SK-N-SH (cell line): ENCODE data around the gene TSFM.

Source experiments
- EP300 ChIP-seq, 2 experiments: IDR thresholded peaks; 2 replicates each; pipeline versions ENCODE4 v1.4.0 to v1.6.1; 2012; ENCODE audit warnings: borderline replicate concordance in 1 of 2, low read depth in 1 of 2, low read length in 1 of 2
- MEF2A ChIP-seq: IDR thresholded peaks from 2 replicates; pipeline ENCODE4 v1.4.0; 2012; ENCODE audit warnings: low read depth, borderline replicate concordance
- POLR2AphosphoS5 ChIP-seq: IDR thresholded peaks from 2 replicates; pipeline ENCODE4 v1.6.1; 2012; ENCODE audit warnings: low read depth, low read length
- RAD21 ChIP-seq: IDR thresholded peaks from 2 replicates; pipeline ENCODE4 v1.6.1; 2012; ENCODE audit warnings: mild to moderate bottlenecking, low read length
- RFX5 ChIP-seq: IDR thresholded peaks from 2 replicates; pipeline ENCODE4 v1.6.1; 2012; ENCODE audit warnings: mild to moderate bottlenecking, improper control_type of control experiment, low read length
- SMC3 ChIP-seq: IDR thresholded peaks from 2 replicates; pipeline ENCODE4 v1.6.1; 2012; ENCODE audit warnings: low read depth, low read length, improper control_type of control experiment
- TAF1 ChIP-seq: IDR thresholded peaks from 2 replicates; pipeline ENCODE4 v1.6.1; 2012; ENCODE audit warnings: low read depth, mild to moderate bottlenecking, low read length, moderate library complexity, borderline replicate concordance
- TCF12 ChIP-seq: IDR thresholded peaks from 2 replicates; pipeline ENCODE4 v1.4.0; 2012
- TEAD4 ChIP-seq: IDR thresholded peaks from 2 replicates; pipeline ENCODE4 v1.4.0; 2012; ENCODE audit warnings: mild to moderate bottlenecking, borderline replicate concordance; ENCODE audit not compliant: insufficient read depth
- YY1 ChIP-seq: IDR thresholded peaks from 2 replicates; pipeline ENCODE4 v1.4.0; 2012; ENCODE audit warnings: low read depth, mild to moderate bottlenecking
- TF ChIP-seq, protein P1 (sequence below): fragments of 200-600 bp; sonication (generic); IDR thresholded peaks from 2 replicates; pipeline ENCODE4 v1.6.1; 2017; ENCODE audit warnings: antibody characterized with exemption, mild to moderate bottlenecking, moderate library complexity
- TF ChIP-seq, protein P2 (sequence below): IDR thresholded peaks from 2 replicates; pipeline ENCODE4 v1.4.0; 2012; ENCODE audit warnings: low read depth, borderline replicate concordance
- TF ChIP-seq, protein P3 (sequence below): IDR thresholded peaks from 2 replicates; pipeline ENCODE4 v1.4.0; 2012; ENCODE audit warnings: low read depth, borderline replicate concordance

DNA sequence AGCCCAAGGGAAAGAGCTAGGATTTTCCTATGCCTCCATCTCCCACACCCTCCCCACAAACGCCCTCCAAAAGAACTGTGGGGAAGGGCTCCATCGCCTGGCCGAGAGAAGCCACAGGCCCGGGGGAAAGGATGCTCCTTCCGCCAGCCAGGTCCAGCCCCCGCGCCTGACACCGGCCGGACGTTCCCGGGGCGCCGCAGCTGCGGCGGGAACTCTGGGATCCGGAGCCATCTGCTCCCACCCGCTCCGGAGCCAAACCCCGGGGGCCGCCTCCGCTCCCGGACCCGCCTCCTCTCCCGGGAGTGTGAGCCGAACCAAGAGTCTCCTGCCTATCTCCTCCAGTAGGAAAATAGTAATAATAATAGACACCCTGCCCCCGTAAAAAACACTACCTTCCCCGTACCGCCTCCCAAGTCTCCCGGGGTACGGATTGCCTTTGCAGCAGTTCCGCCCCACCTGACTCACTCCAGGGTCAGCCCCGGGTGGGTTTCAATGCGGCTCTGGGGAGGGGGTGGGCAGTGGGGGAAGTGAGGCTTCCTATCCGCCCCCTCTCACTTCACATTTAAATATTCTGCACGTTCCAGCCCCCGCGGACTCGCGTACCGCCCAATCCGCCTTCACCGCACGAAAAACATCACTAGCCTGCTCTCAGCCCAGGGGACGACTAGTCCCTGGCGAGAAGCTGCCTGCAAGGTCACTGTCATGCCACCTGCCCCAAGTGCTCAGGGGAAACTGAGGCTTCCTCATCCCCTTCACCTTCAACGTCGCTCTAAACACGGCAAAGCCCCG lies 46.4 kb upstream of the TSFM start:
- TF ChIP-seq RAD21 (peak; percentile 69), SMC3 (peak; percentile 42; the same call in 1 of the 2 replicates), POLR2AphosphoS5 (no peak), TAF1 (no peak), TEAD4 (no peak), MEF2A (no peak), RFX5 (no peak), YY1 (no peak), TCF12 (0 out of 2 replicates have a peak, but pooled peaks have one; percentile 6), EP300 (IDR thresholded peaks at IDR 0.05; ENCODE audit: borderline replicate concordance in 1 of 2, low read depth in 1 of 2, low read length in 1 of 2) (no peak)
- TF ChIP-seq, protein P1, sequence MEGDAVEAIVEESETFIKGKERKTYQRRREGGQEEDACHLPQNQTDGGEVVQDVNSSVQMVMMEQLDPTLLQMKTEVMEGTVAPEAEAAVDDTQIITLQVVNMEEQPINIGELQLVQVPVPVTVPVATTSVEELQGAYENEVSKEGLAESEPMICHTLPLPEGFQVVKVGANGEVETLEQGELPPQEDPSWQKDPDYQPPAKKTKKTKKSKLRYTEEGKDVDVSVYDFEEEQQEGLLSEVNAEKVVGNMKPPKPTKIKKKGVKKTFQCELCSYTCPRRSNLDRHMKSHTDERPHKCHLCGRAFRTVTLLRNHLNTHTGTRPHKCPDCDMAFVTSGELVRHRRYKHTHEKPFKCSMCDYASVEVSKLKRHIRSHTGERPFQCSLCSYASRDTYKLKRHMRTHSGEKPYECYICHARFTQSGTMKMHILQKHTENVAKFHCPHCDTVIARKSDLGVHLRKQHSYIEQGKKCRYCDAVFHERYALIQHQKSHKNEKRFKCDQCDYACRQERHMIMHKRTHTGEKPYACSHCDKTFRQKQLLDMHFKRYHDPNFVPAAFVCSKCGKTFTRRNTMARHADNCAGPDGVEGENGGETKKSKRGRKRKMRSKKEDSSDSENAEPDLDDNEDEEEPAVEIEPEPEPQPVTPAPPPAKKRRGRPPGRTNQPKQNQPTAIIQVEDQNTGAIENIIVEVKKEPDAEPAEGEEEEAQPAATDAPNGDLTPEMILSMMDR = peak; percentile 53
- TF ChIP-seq, protein P2, sequence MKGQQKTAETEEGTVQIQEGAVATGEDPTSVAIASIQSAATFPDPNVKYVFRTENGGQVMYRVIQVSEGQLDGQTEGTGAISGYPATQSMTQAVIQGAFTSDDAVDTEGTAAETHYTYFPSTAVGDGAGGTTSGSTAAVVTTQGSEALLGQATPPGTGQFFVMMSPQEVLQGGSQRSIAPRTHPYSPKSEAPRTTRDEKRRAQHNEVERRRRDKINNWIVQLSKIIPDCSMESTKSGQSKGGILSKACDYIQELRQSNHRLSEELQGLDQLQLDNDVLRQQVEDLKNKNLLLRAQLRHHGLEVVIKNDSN = no peak
- TF ChIP-seq, protein P3, sequence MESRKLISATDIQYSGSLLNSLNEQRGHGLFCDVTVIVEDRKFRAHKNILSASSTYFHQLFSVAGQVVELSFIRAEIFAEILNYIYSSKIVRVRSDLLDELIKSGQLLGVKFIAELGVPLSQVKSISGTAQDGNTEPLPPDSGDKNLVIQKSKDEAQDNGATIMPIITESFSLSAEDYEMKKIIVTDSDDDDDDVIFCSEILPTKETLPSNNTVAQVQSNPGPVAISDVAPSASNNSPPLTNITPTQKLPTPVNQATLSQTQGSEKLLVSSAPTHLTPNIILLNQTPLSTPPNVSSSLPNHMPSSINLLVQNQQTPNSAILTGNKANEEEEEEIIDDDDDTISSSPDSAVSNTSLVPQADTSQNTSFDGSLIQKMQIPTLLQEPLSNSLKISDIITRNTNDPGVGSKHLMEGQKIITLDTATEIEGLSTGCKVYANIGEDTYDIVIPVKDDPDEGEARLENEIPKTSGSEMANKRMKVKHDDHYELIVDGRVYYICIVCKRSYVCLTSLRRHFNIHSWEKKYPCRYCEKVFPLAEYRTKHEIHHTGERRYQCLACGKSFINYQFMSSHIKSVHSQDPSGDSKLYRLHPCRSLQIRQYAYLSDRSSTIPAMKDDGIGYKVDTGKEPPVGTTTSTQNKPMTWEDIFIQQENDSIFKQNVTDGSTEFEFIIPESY = no peak
